ENCODE data around the gene REV3L.
A peak's percentile ranks its signal among the peaks of the same experiment; 100 is the strongest.
"Not testable (repeated sequence)": the region's sequence is repeated elsewhere in the genome, so short reads cannot be mapped to it uniquely, and the experiment has no call there.

REV3L gene

DNA sequence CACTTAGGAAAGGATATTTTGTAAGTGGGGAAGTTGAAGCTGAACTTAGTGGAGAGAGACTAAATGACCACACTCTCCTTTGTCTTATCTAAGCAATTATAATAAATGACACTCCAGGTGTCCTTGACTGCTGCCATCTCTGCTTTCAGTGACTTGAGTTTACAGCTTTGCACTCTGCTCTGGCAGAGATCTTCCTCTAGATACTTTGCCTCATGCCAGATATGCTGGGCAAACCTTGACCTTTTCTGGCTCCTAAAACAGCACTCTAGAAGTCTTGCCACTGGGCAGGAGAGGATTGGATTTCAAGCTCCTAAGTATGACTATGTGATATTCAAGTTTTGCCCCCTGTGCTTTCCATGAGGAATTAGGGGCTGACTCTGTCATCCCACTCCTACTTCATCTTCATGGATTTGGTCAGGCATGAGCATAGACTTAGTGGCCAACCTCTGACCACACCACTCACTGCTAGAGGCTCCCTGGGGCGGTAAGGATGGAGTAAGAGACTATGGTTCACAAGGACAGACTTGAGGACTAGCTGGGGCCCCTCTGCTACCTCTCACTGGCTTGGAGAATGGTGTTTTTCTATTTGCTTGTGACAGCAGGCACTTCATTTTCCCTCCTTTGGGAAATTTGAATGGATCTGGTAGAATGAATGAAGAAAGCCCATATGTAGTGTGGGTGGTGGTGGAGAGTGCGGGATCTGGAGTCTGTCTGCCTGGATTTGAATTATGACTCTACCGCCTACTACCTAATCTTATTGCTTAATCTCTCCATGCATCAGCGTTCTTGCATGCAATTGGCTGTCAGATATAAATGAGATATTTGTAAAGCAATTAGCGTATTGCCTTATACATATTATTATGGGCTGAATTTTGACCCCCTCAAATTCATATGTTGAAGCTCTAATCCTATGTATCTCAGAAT is 191.4 kb downstream of the REV3L start:
- no peak for DNase-seq

DNA sequence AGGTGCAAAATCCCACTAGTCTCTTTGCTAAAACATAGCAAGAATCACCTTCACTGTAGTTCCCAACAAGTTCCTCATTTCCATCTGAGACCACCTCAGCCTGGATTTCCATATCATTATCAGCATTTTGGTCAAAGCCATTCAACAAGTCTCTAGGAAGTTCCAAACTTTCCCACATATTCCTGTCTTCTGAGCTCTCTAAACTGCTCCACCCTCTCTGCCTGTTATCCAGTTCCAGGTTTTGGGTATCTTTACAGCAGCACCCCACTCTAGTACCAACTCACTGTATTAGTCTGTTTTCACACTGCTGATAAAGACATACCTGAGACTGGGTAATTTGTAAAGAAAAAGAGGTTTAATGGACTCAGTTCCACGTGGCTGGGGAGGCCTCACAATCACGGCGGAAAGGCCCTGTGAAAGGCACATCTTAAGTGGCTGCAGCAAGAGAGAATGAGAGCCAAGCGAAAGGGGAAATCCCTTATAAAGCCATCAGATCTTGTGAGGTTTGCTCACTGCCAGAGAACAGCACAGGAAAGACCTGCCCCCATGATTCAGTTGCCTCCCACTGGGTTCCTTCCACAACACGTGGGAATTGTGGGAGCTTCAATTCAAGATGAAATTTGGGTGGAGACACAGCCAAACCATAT is 192.2 kb downstream of the REV3L start:
- not testable (repeated sequence) for DNase-seq

DNA sequence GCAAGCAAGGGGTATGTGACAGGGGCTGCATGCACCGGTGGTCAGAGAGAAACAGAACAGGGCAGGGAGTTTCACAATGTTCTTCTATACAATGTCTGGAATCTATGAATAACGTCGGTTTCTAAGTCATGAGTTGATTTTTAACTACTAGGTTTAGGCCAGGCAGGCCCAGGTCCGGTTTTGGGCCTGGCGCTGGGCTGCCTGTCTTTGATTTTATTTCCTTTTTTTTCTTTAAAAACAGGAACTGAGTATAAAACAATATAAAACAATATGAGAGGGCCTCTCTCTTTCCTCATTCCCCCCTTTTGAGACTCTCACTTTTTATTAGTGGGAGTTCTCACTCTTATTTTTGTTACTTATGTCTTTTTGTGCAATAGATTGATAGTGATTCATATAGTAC is 198.7 kb downstream of the REV3L start:
- not testable (repeated sequence) for DNase-seq

DNA sequence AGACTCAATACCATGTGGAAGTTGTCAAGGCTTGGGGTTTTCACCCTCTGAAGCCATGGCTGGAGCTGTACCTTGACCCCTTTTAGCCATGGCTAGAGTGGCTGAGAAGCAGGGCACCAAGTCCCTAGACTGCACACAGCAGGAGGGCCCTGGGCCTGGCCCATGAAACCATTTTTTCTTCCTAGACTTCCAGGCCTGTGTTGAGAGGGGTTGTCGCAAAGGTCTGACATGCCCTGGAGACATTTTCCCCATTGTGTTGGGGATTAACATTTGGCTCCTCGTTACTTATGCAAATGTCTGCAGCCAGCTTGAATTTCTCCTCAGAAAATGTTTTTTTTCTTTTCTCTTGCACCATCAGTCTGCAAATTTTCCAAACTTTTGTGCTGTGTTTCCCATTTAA is 199.3 kb downstream of the REV3L start:
- no peak for DNase-seq

DNA sequence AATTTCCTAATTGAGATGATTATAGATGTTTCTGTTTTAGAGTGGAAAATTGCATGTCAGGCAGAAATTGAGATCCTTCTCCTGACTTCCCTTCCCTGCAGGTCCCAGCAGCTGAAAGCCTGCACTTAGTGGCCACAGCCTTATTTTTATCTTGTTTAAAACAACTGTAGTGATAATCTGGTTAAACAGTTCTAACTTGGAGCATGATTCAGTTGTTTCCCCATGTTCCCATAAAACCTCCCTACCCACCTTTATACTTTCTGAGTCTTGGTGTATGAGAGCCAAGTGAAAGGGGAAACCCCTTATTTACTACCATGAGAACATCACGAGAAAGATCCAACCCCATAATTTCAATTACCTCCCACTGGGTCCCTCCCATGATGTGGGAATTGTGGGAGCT is 200.5 kb downstream of the REV3L start:
- DNase-seq: no peak

DNA sequence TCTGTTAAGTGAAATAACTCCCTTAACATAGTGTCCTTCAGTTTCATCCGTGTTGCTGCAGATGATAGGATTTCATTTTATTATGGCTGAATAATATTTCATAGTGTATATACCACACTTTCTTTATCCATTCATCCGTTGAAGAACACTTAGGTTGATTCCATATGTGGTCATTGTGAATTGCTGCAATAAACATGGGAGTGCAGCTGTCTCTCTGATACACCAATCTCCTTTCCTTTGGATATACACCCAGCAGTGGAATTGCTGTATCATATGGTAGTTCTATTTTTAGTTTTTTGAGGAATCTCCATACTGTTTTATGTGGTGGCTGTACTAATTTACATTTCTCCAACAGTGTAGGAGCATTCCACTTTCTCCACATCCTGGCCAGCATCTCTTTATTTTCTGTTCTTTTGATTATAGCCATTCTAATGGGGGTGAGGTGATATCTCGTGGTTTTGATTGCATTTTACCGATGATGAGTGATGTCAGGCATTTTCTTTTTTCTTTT is 202.5 kb downstream of the REV3L start:
- DNase-seq: no peak

DNA sequence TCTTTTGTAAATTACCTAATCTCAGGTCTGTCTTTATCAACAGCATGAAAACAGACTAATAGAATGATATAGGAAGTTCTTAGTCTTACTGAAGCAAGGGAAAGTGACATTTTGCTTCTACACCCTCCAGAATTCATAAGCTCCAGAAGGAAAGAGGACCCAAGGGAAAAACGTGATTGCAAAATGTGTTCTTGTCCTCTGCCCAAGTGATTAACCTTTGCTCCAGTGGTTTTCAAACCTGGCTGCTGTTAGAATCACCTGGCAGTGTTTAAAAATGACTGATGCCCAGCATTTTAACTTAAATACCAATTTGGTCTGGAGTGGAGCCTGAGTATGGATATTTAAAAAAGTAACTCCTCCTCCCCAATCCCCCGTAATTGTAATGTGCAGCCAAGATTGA is 204.3 kb downstream of the REV3L start:
- DNase-seq: no peak

DNA sequence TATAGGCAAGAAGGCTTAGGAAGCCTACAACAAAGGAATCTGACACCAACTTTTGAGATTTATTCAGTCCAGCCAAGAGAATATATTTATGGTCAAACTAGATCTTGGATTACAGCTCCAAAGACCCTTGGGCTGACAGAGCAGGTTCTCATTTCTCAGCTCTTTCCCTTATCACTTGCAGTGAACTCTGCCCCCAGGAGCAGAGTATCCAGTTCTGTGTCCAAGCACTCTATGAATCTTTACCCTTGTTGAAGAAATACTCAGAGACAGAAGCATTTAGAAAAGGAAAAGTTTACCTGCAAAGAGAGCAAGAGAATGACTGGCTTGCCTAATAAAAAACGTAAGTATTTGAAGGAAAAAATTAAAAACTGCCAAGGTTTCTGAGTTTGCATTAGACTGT is 205.2 kb downstream of the REV3L start:
- no peak for DNase-seq

DNA sequence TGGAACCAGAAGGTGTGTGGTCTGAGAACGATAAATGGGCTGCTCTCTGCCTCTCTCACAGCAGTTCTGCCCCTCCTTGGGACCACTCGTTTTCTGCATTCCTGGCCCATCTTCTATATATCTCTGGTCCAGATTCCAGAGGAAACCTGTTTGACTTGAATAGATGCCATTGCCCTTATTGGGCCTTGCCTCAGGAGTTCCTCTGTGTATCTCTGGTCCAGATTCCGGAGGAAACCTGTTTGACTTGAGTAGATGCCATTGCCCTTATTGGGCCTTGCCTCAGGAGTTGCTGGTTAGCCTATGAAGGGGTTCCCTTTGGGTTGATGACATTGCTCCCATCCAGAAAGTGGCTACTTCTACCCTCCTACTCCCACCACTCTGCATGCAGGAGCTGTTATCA is 206.3 kb downstream of the REV3L start:
- no peak for DNase-seq

DNA sequence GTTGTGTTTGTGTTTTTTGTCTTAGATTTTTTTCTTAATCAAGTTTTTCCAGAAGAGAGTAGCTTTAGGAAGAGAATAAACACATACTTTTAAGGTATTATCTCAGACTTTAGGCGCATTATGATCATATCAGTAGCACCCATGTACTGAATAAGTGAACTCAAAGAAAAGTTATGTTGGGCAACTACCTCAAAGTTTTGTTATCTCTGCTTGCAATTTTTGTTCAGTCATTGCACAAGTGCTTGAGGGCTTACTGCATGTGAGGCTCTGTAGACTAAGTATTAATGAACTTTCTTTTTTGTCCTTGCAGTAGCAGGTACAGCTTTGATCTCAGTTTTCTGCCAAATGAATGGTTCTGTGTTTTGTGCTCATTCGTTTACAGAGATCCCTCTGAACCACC is 206.7 kb downstream of the REV3L start:
- no peak for DNase-seq

DNA sequence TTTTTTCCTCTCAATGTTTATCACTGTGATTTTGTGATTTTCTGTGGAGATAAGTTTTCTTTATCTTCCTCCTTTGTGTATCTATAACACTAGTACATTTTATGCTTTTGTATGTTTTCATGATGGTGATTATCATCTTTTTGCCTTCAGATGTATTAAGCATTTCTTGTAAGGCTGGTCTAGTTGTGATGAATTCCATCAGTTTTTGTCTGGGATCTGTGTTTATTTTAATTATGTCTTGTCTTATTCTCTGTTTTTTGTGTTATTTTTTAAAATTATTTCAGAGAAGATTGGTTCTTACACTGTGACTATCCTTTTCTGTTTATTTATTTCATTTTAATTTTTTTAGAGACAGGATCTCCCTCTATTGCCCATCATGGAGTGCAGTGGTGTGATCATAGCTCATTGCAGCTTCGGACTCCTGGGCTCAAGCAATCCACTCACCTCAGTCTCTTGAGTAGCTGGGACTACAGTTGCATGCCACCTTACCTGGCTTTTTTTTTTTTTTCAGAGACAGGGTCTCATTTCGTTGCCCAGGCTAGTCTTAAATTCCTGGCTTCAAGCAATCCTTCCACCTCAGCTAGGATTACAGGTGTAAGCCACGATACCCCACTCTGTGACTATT is 208.3 kb downstream of the REV3L start:
- no peak for DNase-seq

DNA sequence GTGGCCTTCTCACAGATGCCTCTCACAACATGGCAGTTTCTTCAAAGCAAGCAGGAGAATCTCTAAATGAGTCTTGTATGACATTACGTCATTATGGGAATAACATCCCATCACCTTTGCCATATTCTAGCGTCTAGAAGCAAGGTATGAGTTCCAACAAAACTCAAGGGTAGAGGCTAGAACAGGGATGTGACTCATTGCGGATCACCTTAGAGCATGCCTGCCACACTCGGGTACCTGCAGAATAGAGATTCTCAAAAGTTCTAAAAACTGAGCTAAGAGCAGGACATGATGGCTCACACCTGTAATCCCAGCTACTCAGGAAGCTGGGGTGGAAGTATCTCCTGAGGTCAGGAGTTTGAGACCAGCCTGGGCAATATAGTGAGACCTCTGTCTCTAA is 212.9 kb downstream of the REV3L start:
- DNase-seq: no peak

DNA sequence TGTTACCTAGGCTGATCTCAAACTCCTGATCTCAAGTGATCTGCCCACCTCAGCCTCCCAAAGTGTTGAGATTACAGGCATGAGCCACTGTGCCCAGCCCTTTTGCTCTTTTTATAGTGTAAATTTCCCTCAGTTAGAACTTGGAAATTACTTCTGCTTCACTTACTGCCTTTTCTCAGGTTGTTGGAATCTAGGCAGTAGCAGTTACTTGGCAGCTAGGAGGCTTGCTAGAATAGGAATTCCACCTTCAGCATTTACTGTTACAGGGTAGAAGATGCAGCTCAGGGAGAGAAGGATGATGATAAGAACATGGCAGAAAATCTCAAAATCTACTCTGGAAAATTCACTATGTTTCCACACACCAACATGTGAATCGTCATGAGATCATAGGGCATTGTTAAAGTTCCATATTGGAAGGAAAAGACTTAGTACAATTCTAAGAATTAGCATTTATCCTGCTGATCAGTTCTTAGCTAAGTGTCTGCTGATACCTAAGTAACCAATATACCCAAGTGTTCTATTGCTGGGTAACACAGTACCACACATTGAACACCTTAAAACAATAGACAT is 213.5 kb downstream of the REV3L start:
- no peak for DNase-seq

DNA sequence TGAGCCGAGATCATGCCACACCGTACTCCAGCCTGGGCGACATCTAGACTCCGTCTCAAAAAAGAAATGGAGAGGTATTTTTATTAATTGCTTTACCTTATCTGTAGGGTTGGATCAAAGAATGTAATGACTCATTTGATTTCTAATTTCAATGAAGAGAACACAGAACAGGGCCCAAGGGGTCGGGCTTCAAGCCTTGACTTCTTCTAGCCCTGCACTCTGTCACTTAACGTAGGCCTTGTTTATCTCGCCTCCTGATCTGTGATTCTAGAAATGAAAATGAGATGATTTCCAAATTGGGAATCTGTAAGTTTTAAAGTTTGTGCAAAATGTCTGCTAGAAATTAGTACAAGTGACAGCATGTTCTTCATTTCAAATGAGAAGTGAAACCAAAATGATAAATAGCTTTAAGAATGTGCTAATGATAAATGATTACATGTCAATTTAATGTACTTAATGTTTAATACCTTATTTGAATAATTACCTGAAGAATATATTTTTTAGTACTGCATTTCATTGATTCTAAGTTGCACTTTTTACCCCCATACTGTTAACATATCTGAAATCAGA is 215.2 kb downstream of the REV3L start:
- DNase-seq: no peak

DNA sequence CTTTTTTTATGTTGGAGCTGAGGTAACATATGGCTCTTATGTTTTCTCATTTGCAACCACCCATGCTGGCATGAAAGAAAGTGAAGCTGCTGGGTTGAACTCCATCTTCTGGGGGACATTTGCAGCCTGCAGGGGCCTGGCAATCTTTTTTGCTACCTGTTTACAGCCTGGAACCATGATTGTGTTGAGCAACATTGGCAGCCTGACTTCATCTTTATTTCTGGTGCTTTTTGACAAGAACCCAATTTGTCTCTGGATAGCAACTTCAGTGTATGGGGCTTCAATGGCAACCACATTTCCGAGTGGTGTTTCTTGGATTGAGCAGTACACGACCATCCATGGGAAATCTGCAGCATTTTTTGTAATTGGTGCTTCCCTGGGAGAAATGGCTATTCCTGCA is 216.7 kb downstream of the REV3L start:
- no peak for DNase-seq

DNA sequence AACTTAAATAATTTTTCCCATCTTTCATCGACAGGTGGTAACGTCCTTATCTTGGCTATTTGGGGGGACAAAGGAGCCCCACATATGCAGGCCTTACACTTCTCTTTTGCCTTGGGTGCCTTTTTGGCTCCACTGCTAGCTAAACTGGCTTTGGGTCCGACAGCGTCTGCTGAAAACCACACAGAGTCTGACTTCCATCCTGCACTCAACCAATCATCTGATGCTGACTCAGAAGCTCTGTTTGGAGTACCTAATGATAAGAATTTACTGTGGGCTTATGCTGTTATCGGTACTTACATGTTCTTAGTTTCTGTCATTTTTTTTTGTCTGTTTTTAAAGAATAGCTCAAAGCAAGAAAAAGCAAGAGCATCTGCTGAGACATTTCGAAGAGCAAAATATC is 217.2 kb downstream of the REV3L start:
- DNase-seq: no peak

DNA sequence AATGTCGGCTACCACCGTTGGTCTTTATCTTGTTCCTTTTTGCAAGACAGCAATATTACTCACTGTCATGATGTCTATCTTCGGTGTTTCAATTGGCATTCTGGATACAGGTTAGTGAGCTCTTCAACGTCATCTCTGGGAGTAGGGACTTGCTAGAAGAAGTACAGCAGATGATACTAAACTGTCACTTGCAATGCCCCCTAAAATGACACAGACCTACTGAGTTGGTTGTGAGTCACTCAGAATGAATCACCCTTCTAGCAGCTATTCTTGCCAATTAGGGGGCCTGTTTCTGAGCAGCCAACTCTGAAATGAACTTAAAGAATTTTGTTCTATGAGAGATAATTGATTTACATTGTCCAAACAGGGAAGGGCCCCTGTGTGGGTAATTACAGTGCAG is 219.2 kb downstream of the REV3L start:
- no peak for DNase-seq

DNA sequence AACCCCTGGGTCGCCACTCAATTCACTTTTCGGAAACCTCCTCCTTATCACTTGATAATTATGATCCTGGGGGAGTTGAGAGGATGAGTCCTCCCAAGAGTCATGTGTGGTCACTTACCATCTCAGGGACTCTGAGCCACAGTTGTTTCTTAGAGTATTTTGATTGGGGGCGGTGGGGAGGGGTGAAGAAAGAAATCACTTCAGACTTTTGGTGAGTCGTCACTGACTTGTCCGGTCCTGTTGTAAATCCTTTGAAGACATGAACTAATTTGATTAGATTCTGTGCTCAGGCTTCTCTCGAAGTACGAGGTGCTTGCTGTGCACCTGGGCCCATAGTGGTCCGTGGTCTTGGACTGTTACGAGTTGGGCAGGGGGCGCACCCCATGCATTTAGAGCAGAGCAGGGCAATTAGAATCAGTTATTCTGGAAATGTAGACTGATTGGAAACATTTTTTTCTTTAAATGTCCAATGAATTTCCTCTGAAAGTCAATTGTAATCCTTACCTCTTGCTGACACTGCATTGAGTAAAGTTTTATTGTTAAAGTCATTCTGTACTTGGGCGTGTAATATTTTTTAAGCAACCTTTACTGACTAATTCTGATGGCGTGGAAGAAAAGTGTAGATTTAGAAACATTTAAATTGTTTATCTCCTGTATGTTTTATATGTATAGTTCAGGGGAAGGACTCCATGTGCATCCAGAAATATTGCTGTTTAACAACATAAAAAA is 222.3 kb downstream of the REV3L start:
- DNase-seq: no peak

DNA sequence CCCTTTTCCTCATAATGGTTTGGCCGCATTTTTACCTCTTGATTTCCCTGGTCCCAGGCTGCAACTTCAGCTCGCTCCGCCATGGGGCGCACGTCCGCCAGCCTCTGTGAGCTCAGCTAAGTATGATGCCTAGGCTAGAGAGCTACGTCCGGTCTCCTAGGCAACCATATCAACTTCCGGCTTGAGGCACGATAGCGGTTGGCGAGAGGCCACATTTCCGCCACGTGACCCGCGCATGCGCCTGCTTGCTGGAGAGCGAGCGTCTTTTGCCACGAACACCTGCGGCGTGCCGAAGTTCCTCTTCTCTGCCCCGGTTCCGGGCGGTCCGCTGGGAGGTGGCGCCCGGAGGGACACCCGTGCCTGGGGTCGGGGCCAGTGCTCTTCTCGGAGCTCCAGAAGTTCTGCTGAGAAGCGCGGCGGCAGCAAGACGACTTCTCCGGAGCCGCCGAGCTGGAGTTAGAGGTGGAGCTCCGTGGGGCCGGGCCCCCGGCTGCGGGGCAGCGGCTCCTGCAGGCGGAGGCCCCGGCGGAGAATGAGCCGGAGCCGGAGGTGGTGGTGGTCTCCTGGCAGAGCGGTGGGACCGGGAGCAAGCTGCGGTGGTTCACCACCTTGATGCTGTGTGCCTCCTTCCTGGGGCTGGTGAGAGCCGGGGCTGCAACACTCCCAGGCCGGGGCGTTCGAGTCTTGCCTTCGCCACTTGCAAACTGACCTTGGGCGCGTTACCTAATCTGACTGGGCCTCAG is 223.8 kb downstream of the REV3L start:
- DNase-seq: peak; percentile 95

DNA sequence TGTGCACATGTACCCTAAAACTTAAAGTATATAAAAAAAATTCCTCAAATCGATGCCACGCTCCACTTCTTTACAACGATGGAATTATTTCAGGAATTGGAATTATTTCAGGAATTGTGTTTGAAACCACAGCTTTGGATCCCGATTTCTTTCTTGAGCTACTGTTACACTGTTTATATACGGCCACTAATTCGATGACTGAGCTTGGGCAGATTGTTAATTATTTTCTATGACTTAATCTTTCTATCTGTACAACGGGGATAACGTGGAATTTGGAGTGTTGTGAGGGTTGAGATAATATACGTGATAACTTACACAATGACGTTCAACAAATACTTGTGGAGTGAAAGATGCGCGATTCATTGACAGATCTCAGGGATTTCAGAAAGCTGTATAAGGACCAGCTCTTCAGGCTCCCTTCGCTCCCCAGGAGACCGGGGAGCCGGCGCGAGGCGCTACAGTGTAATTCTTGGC is 224.4 kb downstream of the REV3L start:
- DNase-seq: no peak

DNA sequence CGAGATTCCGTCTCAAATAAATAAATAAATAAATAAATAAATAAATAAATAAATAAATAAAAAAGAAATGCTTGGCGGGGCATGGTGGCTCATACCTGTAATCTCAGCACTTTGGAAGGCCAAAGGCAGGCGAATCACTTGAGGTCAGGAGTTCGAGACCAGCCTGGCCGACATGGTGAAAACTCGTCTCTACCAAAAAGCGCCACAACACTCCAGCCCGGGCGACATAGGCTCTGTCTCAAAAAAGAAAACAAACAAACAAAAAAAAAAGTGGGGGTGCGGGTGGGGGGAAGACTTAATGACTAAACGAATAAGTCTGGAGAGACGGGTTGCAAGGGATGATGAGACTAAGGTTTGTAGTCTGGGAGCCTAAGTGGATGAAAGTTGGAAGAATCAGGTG is 225.0 kb downstream of the REV3L start:
- DNase-seq: no peak

DNA sequence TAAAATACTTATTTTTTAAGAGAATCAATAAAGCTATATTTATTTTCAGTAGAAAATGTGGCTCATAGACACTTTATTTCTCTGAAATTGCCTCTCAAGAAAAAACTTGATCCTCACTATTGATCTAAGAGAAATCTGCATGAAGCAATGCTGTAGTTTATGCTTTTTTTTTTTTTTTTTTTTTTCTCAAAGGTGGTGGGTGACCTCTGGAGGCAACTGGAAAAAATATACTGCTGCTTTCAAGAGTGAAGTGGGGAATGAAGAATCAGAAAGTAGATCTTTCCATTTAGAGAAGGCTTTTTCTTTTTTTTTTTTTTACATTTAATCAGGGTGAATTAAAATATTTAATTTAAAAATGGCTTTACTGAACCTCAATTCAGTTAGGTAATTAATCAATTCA is 226.4 kb downstream of the REV3L start:
- DNase-seq: no peak

Data from SIG-M5 (cell line).